Neural progenitor cell (in vitro differentiated cells): ENCODE results near the gene ABTB2.

ENCODE experiments used
- EZH2phosphoT487 ChIP-seq: fragments of 200-600 bp; sonication (generic); IDR thresholded peaks from 2 replicates; pipeline ENCODE4 v1.6.1; 2017; ENCODE audit warnings: antibody characterized with exemption
- TF ChIP-seq, protein P1 (sequence below): fragments of 200-600 bp; sonication (generic); IDR thresholded peaks from 2 replicates; pipeline ENCODE4 v1.5.1; 2017; ENCODE audit warnings: antibody characterized with exemption, mild to moderate bottlenecking

DNA sequence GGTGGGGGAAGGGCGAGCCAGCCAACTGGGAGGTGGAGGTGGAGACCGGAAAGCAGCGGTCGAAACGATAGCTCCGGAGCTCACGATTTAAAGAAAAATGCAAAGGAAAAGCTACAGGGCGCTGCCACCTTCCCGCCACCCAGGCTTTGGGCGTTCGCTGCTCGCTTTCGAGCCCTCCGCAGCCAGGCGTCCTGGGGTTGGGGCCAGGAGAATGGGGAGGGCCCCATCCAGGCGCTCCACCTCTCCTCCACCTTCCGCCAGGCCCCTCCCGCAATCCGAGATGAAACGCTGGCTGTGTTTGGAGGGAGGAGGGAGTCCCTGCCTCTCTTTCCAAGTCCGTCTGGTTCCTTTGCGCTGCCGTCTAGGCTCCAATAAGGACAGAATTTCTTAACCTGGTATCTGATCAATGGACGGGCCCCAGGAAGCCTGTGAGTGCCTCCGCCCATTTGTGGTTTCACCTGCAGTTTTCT, 483 bp upstream of the ABTB2 start:
- TF ChIP-seq, protein P1, sequence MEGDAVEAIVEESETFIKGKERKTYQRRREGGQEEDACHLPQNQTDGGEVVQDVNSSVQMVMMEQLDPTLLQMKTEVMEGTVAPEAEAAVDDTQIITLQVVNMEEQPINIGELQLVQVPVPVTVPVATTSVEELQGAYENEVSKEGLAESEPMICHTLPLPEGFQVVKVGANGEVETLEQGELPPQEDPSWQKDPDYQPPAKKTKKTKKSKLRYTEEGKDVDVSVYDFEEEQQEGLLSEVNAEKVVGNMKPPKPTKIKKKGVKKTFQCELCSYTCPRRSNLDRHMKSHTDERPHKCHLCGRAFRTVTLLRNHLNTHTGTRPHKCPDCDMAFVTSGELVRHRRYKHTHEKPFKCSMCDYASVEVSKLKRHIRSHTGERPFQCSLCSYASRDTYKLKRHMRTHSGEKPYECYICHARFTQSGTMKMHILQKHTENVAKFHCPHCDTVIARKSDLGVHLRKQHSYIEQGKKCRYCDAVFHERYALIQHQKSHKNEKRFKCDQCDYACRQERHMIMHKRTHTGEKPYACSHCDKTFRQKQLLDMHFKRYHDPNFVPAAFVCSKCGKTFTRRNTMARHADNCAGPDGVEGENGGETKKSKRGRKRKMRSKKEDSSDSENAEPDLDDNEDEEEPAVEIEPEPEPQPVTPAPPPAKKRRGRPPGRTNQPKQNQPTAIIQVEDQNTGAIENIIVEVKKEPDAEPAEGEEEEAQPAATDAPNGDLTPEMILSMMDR: no peak
- TF ChIP-seq EZH2phosphoT487: no peak
